Breast epithelium (tissue), 3 donors: ENCODE results near the gene FCN3.
A peak's percentile ranks its signal among the peaks of the same experiment; 100 is the strongest.

Experiments used
- POLR2A ChIP-seq: fragments of 450-650 bp; IDR thresholded peaks from one replicate; pipeline ENCODE4 v1.6.1; 2016; ENCODE audit warnings: antibody characterized with exemption, mild to moderate bottlenecking, moderate library complexity
- TF ChIP-seq, protein P1 (sequence below), 3 donors: fragments of 450-650 bp; IDR thresholded peaks; one replicate each; pipeline ENCODE4 v1.5.1; 2016 to 2017; ENCODE audit warnings: antibody characterized with exemption in 3 of 3, mild to moderate bottlenecking in 3 of 3, moderate library complexity in 3 of 3

DNA sequence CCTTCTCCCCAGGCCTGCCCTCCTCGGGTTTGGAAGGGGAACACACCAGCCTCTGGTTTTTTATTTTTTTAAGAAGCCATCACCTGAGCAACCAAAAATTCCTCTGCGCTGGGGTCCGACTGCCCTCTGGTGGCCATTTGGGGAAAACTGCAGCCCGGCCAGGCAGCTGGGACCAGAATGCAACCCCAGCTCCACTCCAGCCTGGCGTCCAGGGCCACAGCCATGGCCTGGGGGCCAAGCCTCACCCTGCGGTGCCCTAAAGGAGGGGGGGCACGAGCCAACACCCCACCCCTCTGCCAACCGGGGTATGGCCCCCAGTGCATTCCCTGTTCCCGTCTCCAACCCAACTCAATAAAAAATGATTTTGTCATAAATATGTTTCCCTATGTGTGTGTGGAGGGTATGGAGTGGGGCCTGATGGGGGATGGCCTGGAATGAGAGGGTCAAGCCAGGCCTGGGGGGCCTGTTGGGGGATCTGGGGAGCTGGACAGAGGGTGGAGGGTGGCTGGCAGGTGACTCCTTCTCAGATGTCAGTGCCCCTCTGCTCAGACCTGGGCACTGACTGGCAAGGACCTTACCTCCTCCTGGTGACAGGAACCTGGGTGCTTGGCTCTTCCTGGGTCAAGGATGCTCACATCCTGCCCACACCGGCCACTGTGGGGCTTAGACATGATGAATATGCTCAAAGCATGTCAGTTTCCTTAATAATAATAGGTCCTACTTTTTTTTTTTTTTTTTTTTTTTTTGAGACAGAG, 21.0 kb upstream of the FCN3 start:
- TF ChIP-seq POLR2A = no peak
- TF ChIP-seq, protein P1, sequence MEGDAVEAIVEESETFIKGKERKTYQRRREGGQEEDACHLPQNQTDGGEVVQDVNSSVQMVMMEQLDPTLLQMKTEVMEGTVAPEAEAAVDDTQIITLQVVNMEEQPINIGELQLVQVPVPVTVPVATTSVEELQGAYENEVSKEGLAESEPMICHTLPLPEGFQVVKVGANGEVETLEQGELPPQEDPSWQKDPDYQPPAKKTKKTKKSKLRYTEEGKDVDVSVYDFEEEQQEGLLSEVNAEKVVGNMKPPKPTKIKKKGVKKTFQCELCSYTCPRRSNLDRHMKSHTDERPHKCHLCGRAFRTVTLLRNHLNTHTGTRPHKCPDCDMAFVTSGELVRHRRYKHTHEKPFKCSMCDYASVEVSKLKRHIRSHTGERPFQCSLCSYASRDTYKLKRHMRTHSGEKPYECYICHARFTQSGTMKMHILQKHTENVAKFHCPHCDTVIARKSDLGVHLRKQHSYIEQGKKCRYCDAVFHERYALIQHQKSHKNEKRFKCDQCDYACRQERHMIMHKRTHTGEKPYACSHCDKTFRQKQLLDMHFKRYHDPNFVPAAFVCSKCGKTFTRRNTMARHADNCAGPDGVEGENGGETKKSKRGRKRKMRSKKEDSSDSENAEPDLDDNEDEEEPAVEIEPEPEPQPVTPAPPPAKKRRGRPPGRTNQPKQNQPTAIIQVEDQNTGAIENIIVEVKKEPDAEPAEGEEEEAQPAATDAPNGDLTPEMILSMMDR (IDR thresholded peaks at IDR 0.05) = peak; percentile 98 to 99 (median 99)
